Stimulated activated CD8-positive, alpha-beta memory T cell treated with anti-CD3 and anti-CD28 coated beads, Interleukin-2, amount 100 ng/mL, for 1 hour (primary cell): Measurements from ENCODE around the gene BID.
"Not testable (repeated sequence)": the region's sequence is repeated elsewhere in the genome, so short reads cannot be mapped to it uniquely, and the experiment has no call there.

Experiments
- DNase-seq, 2 donors: peaks; one replicate each; pipeline ENCODE4 v3.0.0-alpha.2; 2020; ENCODE audit warnings: low read depth in 2 of 2

The BID gene

GRCh38 chr22:17769716-17770082 lies 4.6 kb downstream of the BID start:
- no peak for DNase-seq

- no peak for DNase-seq
Measured at GRCh38 chr22:17769013-17769715, 5.1 kb downstream of the BID start.

- DNase-seq = no peak
Measured at GRCh38 chr22:17767233-17768065, 6.8 kb downstream of the BID start.

GRCh38 chr22:17764852-17765251 lies 9.4 kb downstream of the BID start:
- DNase-seq = not testable (repeated sequence)

GRCh38 chr22:17764036-17764435 lies 10.2 kb downstream of the BID start:
- no peak for DNase-seq

GRCh38 chr22:17763442-17763841 lies 10.8 kb downstream of the BID start:
- DNase-seq = not testable (repeated sequence)

GRCh38 chr22:17761138-17761488 lies 13.2 kb downstream of the BID start:
- DNase-seq = no peak

GRCh38 chr22:17754233-17754925 lies 19.9 kb downstream of the BID start:
- DNase-seq = no peak

GRCh38 chr22:17753401-17753989 lies 20.8 kb downstream of the BID start:
- no peak for DNase-seq

- DNase-seq = no peak
Measured at GRCh38 chr22:17751596-17751995, 22.7 kb downstream of the BID start.

- DNase-seq = no peak
Measured at GRCh38 chr22:17749605-17750395, 24.5 kb downstream of the BID start.

- no peak for DNase-seq
Measured at GRCh38 chr22:17748555-17749353, 25.5 kb downstream of the BID start.

GRCh38 chr22:17746916-17747315 lies 27.4 kb downstream of the BID start:
- DNase-seq = no peak

- no peak for DNase-seq
Measured at GRCh38 chr22:17744430-17744829, 29.8 kb downstream of the BID start.

- DNase-seq = no peak
Measured at GRCh38 chr22:17743661-17744411, 30.4 kb downstream of the BID start.

GRCh38 chr22:17742527-17742902 lies 31.8 kb downstream of the BID start:
- DNase-seq = peak; percentile 21 to 30

GRCh38 chr22:17741866-17742526 lies 32.3 kb downstream of the BID start:
- no peak for DNase-seq

- DNase-seq = no peak
Measured at GRCh38 chr22:17739196-17739975, 34.9 kb downstream of the BID start.
